ENCODE measurements around the gene GFI1. TPM values are rescaled to one million over a fixed set of nuclear protein-coding genes. Genes with fewer than 3 reads are reported as not detected.

GFI1 gene
- total and polyA plus RNA-seq, 2 experiments from 2014 or later, result 0.21 TPM; not detected in 1

- Mint-ChIP-seq H3K4me3 (peak overlapping the region; percentile 75), H3K4me1 (peaks cover 37% of the 10 kb centered on the region), H3K27ac (no peak overlapping the region), H3K27me3 (ENCODE audit: insufficient read depth, low read depth, poor library complexity) (peaks cover 95% of the 10 kb centered on the region), H3K36me3 (ENCODE audit: low read depth) (peaks cover 12% of the 10 kb centered on the region), H3K9me3 (peaks cover 20% of the 10 kb centered on the region)
- Histone ChIP-seq H3K27me3 (ENCODE audit: insufficient read depth) (peaks cover 100% of the 10 kb centered on the region), H2AFZ (peak overlapping the region; percentile 89), H3K4me2 (peak overlapping the region; percentile 97), H3K79me2 (replicated peaks; ENCODE audit: insufficient read depth) (no peaks in the 10 kb centered on the region), H3K27ac (ENCODE audit: low read depth) (no peak overlapping the region), H3K36me3 (ENCODE audit: insufficient read depth) (no peaks in the 10 kb centered on the region; the same call in 1 of the 2 replicates), H3K4me3 (peak overlapping the region; percentile 75), H3F3A (replicated peaks; ENCODE audit: low read depth) (peaks cover 13% of the 10 kb centered on the region; the same call in 1 of the 2 replicates), H4K20me1 (replicated peaks; ENCODE audit: insufficient read depth) (peaks cover 3% of the 10 kb centered on the region), H3K9me2 (ENCODE audit: insufficient read depth) (no peaks in the 10 kb centered on the region; the same call in 1 of the 2 replicates), H3K4me1 (ENCODE audit: insufficient read depth) (peaks cover 19% of the 10 kb centered on the region)
- ATAC-seq, result no peak
- TF ChIP-seq CTCF (conservative IDR thresholded peaks at IDR 0.05; ENCODE audit: low read depth in 2 of 2) (no peak), EZH2phosphoT487 (IDR thresholded peaks at IDR 0.05; ENCODE audit: unreplicated experiment) (peak; percentile 56), REST (IDR thresholded peaks at IDR 0.05; ENCODE audit: unreplicated experiment) (no peak)
- no peak for DNase-seq (ENCODE audit: low spot score)
Observed at GRCh38 chr1:92481599-92481925, 5.2 kb downstream of the GFI1 start.

- peaks cover 12% of the 10 kb centered on the region for H3K36me3 Mint-ChIP-seq (ENCODE audit: low read depth)
- no peaks in the 10 kb centered on the region for H3K79me2 ChIP-seq (replicated peaks; ENCODE audit: insufficient read depth)
- TF ChIP-seq ETS1 (IDR thresholded peaks at IDR 0.05) (no peak), CTCF (conservative IDR thresholded peaks at IDR 0.05; ENCODE audit: low read depth in 2 of 2) (no peak), EZH2 (IDR thresholded peaks at IDR 0.05; ENCODE audit: low read depth, unreplicated experiment) (peak; percentile 99), ZNF114 (CRISPR knock-in tag; IDR thresholded peaks at IDR 0.05) (no peak), EZH2phosphoT487 (IDR thresholded peaks at IDR 0.05; ENCODE audit: unreplicated experiment) (peak; percentile 30), ZNF331 (CRISPR knock-in tag; IDR thresholded peaks at IDR 0.05; ENCODE audit: low read depth) (no peak), NANOG (IDR thresholded peaks at IDR 0.05; ENCODE audit: borderline replicate concordance) (no peak), STAT1 (IDR thresholded peaks at IDR 0.05; ENCODE audit: unreplicated experiment) (no peak), POLR2AphosphoS5 (IDR thresholded peaks at IDR 0.05; ENCODE audit: low read depth) (no peak), REST (IDR thresholded peaks at IDR 0.05; ENCODE audit: unreplicated experiment) (no peak)
- peak overlapping the region; percentile 75 for H3K4me3 ChIP-seq
- peaks cover 100% of the 10 kb centered on the region for H3K27me3 ChIP-seq (ENCODE audit: insufficient read depth)
- no peak overlapping the region for H3K27ac ChIP-seq (ENCODE audit: low read depth)
- peaks cover 20% of the 10 kb centered on the region for H3K9me3 Mint-ChIP-seq
- H3K9me2 ChIP-seq (ENCODE audit: insufficient read depth), result no peaks in the 10 kb centered on the region; the same call in 1 of the 2 replicates
- H4K20me1 ChIP-seq (replicated peaks; ENCODE audit: insufficient read depth), result peaks cover 3% of the 10 kb centered on the region
- H3K36me3 ChIP-seq (ENCODE audit: insufficient read depth), result no peaks in the 10 kb centered on the region; the same call in 1 of the 2 replicates
- H3K4me1 Mint-ChIP-seq, result peaks cover 42% of the 10 kb centered on the region
- H3K4me3 Mint-ChIP-seq, result peak overlapping the region; percentile 75
- peak overlapping the region; percentile 97 for H3K4me2 ChIP-seq
- peak; percentile 59 for DNase-seq (ENCODE audit: low spot score)
- H3K4me1 ChIP-seq (ENCODE audit: insufficient read depth), result peaks cover 25% of the 10 kb centered on the region
- H3F3A ChIP-seq (replicated peaks; ENCODE audit: low read depth), result peaks cover 13% of the 10 kb centered on the region; the same call in 1 of the 2 replicates
- H3K27ac Mint-ChIP-seq, result no peak overlapping the region
- peaks cover 95% of the 10 kb centered on the region for H3K27me3 Mint-ChIP-seq (ENCODE audit: insufficient read depth, low read depth, poor library complexity)
- ATAC-seq, result peak; percentile 10
- peak overlapping the region; percentile 89 for H2AFZ ChIP-seq
Observed at GRCh38 chr1:92480813-92481598, 5.7 kb downstream of the GFI1 start.
